HG03457 (cell line): ENCODE data around the gene DYNLL2.
"Not testable (repeated sequence)": the region's sequence is repeated elsewhere in the genome, so short reads cannot be mapped to it uniquely, and the experiment has no call there.

Source experiments
- ATAC-seq: cut with Tn5 transposase; IDR thresholded peaks from one replicate; pipeline ENCODE4 v1.9.1; 2021; ENCODE audit warnings: moderate number of reproducible peaks; ENCODE audit not compliant: unreplicated experiment

The DYNLL2 gene

DNA sequence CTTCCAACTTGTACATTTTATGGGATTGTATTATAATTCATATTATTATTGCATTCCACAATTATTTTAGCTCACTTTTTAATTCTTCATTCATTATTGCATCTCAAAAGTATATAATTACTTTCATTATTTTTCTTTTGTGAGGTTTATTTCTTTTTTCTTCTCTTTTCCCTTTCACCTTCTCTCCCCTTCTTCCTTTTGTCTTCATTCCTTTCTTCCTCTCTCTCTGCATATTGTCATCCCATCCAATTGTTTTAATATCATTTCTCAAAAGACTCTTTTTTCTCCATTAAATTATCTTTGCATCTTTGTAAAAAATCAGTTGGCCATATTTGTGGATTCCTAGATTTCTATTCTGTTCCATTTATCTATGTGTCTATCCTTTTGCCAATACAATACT is 17.3 kb downstream of the DYNLL2 start:
- no peak for ATAC-seq

DNA sequence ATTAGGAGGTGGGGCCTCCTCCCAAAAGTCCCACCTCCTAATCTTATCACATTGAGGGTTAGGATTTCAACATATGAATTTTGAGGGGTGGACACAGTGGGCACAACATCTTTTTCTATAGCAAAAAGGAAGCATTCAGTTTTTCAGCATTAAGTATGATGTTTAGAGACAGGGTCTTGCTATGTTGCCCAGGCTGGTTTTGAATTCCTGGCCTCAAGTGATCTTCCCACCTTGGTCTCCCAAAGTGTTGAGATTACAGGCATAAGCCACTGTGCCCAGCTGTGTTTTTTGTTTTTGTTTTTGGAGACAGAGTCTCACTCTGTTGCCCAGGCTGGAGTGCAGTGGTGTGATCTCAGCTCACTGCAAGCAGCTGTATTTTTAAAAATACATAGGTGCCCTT is 18.7 kb downstream of the DYNLL2 start:
- not testable (repeated sequence) for ATAC-seq

DNA sequence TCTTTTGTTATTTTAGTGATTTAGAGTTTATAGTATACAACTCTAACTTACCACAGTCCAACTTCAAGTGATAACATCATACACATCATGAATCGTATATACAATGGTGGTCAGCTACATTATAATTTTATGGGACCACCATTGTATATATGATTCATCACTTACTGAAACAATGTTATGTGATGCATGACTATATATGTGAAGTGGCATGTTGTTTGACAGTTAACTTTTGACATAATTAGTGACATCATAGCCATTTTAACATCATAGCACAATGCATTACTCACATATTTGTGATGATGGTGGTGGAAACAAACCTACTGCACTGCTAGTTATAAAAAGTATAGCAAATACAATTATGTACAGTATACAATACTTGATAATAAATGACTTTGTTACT is 21.9 kb downstream of the DYNLL2 start:
- ATAC-seq, result no peak

DNA sequence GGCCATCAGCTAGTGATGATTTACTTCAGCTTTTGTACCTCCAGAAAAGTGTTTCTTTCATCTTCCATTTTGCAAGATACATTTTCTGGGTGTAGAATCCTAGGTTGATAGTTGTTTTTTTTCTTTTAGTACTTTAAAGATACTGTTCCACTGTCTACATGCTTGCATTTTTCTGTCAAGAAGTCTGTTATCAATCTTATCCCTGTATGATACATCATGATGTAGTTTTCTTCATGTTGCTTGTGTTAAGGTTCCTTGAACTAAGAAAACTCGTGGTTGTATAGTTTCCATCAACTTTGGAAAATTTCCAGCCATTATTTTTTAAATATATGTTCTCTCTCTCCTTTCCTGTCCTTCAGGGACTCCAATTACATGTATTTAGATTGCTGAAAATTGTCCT is 24.1 kb downstream of the DYNLL2 start:
- ATAC-seq, result no peak

DNA sequence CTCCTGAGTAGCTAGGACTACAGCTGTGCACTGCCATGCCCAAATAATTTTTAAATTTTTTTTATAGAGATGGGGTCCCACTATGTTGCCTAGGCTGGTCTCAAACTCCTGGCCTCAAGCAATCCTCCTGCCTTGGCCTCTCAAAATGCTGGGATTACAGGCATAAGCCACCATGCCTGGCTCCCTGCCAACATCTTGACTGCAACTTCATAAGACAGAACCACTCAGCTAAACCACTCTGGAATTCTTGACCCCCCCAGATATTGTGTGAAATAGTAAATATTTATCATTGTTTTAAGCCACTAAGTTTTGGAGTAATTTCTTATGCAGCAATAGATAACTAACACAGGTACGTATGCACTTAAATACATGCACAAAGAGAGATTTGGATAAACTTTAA is 26.0 kb downstream of the DYNLL2 start:
- no peak for ATAC-seq

DNA sequence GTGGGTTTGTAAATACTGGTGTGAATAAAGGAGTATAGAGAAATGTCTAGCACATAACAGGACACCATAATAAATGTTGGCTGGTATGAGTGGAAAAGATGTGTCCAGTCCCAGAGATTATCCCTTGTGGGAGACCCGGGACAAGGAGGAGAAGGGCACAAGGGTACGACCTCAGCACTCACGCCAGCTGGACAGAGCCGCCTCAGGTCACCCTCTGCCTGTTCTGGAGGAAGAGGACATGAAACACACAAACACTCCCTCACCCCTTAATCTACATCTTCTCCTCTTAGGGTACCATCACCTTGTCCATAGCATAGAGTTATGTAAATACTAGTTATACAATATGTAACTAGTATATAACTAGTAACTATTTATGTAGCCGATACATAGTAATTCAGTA is 26.8 kb downstream of the DYNLL2 start:
- no peak for ATAC-seq

DNA sequence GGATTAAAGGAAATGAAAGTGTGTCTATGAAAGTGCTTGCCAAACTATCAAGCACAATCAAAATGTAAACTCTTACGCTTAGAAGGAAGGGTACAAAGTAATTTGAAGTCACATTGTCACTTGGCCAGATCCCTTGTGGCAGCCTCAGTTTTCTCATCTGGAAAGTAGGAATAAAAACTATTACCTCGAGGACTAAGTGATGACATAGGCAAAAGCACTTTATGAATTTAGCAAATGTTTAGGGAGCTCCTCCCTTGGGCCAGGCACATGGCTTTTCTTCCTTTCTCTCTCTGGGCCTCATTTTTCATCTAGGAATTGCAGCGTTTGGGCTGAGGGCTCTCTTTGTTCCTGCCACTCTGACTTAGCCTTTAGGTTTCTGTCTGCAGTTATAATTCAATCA is 28.5 kb downstream of the DYNLL2 start:
- ATAC-seq, result no peak

DNA sequence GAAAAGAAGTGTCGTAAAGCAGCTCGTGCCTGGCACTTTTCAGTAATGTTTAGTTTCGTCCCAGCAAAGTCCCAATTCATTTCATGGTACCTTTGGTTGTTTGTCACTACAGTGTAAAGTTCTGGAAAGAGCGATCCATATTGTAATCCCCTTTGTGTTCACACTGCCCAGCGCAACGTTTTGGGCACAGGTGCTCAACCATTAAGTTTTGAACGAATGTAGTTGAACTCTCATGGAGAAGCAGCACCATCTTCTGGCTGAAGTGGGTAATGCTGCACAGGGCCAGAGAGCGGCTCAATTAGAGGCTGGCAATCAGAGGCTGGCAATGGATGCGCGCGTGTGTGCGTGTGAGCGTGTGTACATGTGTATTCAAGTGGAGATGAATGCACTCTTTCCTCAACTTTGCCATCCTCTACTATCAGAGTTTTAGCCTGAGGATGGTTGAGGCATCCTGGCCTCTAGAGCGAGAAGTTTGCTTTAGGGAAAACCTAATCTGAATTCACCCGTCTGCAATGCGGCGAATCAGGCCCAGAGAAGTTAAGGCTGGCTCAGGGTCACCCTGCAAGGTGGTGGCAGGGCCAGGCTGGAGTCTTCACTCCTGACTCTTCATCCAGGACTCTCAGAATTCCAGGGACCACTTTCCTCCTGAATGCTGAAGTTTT is 29.9 kb downstream of the DYNLL2 start:
- ATAC-seq, result no peak

DNA sequence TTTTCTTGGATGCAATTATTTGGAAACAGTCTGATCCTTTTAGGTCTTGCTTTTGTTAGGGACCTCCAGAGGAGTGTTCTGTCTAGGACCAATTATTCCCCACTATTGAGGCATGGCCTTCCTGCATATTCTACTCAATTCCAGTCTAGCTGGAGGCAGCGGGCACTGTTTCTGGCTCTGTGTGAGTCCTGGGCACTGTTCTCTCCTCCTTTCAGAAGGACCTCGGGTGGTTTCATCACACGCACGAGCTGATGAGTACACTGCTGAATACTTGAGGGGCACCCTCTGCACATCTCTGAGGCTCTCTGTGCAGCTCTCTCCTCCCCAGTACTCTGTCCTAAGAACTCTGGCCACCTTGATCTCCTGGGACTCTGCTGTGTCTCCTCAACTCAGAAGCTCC is 30.7 kb downstream of the DYNLL2 start:
- no peak for ATAC-seq

DNA sequence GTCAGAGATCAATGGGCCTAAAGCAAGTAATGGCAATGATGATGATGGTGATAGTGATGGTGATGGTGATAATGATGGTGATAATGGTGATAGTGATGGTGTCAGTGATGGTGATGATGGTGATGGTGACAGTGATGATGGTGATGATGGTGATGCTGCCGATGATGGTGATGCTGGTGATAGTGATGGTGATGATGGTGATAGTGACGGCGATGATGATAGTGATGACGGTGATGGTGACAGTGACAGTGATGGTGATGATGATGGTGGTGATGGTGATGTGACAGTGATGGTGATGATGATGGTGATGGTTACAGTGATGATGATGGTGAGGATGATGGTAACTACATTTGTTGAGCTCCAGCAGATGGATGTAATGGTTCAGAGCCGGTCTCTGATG is 34.2 kb downstream of the DYNLL2 start:
- no peak for ATAC-seq

DNA sequence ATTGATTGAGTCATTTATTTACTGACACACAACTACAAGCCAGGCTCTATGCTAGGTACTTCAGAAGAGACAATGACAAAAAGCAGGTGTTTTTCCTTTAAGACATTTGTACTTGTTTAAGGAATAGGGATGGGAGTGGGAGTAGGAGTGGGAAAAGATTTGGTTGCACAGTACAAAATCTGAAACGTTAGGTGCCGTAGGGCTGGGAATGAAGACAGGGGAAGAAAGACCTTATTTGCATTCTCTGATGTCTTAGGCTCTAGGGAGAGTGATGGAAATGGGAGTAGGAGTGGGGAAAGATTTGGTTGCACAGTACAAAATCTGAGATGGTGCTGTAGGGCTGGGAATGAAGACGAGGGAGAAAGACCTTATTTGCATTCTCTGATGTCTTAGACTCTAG is 36.3 kb downstream of the DYNLL2 start:
- no peak for ATAC-seq

DNA sequence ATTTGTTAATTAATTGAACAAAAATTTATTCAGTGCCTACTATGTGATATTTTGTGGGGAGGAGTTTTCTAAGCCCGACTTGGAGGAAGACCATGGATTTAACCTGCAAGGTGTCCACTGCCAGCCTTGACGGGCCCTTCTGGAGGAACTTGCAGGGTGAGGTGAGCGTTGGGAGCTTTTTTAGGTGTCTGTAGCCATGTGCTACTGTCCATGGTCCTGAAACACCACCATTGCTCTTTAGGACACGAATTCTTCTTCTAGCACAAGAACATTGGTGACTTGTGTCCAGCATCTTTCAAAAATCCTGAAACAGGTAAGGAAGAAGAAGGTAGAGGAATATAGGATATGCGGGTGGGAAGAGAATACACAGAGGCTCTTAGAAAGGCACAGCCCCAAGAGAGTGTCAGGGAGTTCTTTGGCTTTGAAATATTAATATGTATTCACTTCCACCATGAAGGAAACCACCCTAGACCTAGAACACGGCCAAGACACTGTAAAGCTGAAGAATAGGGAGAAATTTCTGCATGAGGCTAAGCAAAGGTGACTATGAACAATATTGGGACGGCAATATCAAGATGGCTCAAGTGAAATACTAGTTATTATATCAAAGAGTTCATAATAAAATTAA is 37.1 kb downstream of the DYNLL2 start:
- no peak for ATAC-seq

DNA sequence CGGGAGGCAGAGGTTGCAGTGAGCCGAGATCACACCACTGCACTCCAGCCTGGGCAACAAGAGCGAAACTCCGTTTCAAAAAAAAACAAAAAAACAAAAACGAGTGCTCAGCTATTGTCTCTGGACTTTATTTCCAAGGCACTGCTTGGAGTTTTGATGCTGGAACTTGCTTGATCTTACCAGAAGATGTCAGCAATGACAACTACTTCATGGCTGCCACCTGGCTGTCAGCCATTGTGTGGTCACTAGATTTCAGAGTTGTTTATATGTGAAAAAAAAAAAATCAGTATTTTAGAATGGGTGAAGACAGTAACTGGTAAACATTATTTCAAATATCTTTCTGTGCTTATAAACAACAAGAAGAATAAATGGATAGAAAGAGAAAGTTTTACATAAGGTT is 38.7 kb downstream of the DYNLL2 start:
- no peak for ATAC-seq

DNA sequence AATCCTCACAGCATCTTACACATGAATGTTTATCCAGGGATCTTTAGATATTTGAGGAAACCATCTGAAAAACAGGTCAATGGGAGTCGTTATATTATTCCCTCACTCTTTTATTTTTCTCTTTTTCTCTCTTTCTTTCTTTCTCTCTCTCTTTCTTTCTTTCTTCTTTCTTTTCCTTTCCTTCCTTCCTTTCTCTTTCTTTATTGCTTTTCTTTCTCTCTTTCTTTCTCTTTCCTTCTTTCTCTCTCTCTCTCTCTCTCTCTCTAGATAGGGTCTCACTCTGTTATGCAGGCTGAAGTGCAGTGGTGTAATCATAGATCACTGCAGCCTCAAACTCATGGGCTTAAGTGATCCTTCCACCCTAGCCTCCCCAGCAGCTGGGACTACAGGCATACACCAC is 44.6 kb downstream of the DYNLL2 start:
- ATAC-seq, result no peak

DNA sequence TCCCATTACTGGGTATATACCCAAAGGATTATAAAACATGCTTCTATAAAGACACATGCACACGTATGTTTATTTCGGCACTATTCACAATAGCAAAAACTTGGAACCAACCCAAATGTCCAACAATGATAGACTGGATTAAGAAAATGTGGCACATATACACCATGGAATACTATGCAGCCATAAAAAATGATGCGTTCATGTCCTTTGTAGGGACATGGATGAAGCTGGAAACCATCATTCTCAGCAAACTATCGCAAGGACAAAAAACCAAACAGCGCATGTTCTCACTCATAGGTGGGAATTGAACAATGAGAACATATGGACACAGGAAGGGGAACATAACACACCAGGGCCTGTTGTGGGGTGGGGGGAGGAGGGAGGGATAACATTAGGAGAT is 49.5 kb downstream of the DYNLL2 start:
- not testable (repeated sequence) for ATAC-seq

DNA sequence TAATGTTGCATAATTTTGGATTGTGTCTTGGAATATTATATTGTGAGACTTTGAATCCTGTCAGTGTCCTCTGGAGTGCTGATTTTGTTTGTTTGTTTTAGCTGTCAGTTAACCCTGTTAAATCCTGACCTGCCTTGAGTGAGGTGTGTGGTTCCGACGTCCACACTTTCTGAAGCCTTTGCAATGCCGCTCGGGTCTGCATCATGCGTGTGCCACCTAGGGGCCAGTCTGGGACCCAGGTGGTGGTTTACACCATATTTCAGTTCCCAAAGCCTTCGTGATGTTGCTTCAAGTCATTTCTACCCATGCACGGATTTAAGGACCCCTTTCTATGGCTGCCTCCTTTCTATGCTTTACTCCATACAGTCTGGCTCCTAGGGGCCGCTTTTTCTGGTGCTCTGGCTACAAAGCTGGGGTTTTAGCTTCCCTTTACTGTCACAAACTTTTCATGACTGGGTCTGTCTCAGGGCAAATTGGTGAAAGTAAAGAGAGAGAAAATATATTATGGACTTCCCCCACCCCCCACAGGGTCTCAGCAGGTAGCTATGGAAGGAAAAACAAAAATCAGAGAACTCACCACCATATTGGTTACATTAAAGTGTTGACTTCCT is 53.6 kb downstream of the DYNLL2 start:
- no peak for ATAC-seq

DNA sequence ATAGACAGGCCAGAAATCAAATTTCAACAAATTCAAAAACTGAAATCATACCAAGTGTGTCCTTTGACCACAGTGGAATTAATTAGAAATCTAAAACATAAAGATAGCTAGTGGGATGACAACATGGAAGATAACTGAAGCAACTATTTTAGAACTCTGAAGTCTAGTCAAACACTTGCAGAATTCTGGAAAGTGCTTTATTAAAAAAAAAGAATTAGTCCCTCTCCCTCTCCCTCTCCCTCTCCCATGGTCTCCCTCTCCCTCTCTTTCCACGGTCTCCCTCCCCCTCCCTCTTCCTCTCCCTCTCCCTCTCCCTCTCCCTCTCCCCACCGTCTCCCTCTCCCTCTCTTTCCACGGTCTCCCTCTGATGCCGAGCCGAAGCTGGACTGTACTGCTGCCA is 58.3 kb downstream of the DYNLL2 start:
- ATAC-seq, result no peak

DNA sequence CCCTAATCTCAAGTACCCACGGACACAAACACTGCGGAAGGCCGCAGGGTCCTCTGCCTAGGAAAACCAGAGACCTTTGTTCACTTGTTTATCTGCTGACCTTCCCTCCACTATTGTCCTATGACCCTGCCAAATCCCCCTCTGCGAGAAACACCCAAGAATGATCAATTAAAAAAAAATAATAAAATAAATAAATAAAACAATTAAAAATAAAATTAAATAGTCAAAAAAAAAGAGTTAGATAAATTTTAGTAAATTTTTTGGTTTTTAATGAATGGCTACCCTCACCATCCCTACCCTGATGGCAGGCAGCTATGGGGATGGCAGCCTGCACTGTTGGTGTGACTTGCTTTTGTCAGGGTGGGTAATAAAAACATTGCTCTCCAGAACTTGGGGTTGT is 60.1 kb downstream of the DYNLL2 start:
- not testable (repeated sequence) for ATAC-seq

DNA sequence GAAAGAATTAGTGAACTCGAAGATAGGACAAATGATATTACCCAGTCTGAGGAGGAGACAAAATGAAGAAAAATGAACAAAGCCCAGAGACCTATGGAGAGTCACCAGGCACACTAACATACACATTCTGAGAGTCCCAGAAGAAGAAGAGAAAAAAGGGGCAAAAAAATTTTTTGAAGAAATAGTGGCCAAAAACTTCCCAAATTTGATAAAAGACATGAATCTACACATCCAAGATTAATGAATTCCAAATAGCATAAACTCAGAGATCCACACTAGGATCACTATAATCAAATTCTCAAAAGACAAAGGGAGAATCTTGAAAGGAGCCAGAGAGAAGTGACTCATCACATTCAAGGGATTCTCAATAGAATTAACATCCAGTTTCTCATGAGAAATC is 61.6 kb downstream of the DYNLL2 start:
- no peak for ATAC-seq
